Lung (tissue), 12 donors: ENCODE data around the gene MRS2. TPM values are rescaled to one million over a fixed set of nuclear protein-coding genes. Genes with fewer than 3 reads are reported as not detected.

Source experiments
- ATAC-seq: fragments of 200-7000 bp; cut with Tn5 transposase; one replicate; pipeline ENCODE4 v1.9.1; 2020; ENCODE audit warnings: moderate number of reproducible peaks; ENCODE audit not compliant: insufficient read depth, low FRiP score
- DNase-seq, 3 donors: peaks; one replicate each; pipeline ENCODE4 v3.0.0-alpha.2; 2013 to 2017
- H3K27ac ChIP-seq, 2 donors: one replicate each; pipeline ENCODE4 v1.5.1; 2013; ENCODE audit warnings: mild to moderate bottlenecking in 2 of 2, moderate library complexity in 2 of 2, control low read depth in 1 of 2, inconsistent platforms in 1 of 2, low read depth in 1 of 2, low read length in 1 of 2
- H3K27me3 ChIP-seq, 3 donors: one replicate each; pipeline ENCODE4 v1.5.1; 2013; ENCODE audit warnings: low read length in 2 of 3; ENCODE audit not compliant: control insufficient read depth in 3 of 3, insufficient read depth in 3 of 3
- H3K36me3 ChIP-seq, 4 donors: one replicate each; pipeline ENCODE4 v1.5.1; 2013; ENCODE audit warnings: low read length in 4 of 4, mild to moderate bottlenecking in 1 of 4, moderate library complexity in 1 of 4; ENCODE audit not compliant: control insufficient read depth in 4 of 4, insufficient read depth in 4 of 4
- H3K4me1 ChIP-seq, 5 donors: one replicate each; pipeline ENCODE4 v1.5.1; 2013; ENCODE audit warnings: low read length in 5 of 5, mild to moderate bottlenecking in 2 of 5, moderate library complexity in 1 of 5; ENCODE audit not compliant: control insufficient read depth in 5 of 5, insufficient read depth in 5 of 5
- H3K4me3 ChIP-seq: one replicate; pipeline ENCODE4 v1.5.1; 2013; ENCODE audit warnings: mild to moderate bottlenecking, control low read depth, moderate library complexity
- H3K9ac ChIP-seq, 2 donors: one replicate each; pipeline ENCODE4 v1.5.1; 2013; ENCODE audit warnings: low read length in 2 of 2, control low read depth in 1 of 2; ENCODE audit not compliant: insufficient read depth in 1 of 2
- H3K9me3 ChIP-seq, 4 donors: one replicate each; pipeline ENCODE4 v1.5.1; 2013; ENCODE audit warnings: low read length in 3 of 4, mild to moderate bottlenecking in 1 of 4, moderate library complexity in 1 of 4; ENCODE audit not compliant: control insufficient read depth in 4 of 4, insufficient read depth in 3 of 4
- CTCF ChIP-seq: IDR thresholded peaks from 2 replicates; pipeline ENCODE4 v1.5.1; 2012; ENCODE audit warnings: mild to moderate bottlenecking; ENCODE audit errors: control extremely low read depth, extremely low read depth
- WGBS, 2 donors: extraction: QIAGEN DNeasy Blood & Tissue Kit; methylation state at CpG; one replicate each; pipeline ENCODE4 v1.1.7; 2013; 5-methylcytosine and 5-hydroxymethylcytosine counted together
- polyA plus RNA-seq, 2 donors: library from polyadenylated mRNA; stranded (reverse); fragments of 200-250 nt; gene quantifications; one replicate each; pipeline ENCODE4 v1.2.1, GENCODE V29; 2013
- total RNA-seq, 2 donors: library from RNA; depleted of rRNA in 1 of 2; stranded (reverse); fragments of >200 nt in 1 of 2; gene quantifications; one replicate each; pipeline ENCODE4 v1.2.1, GENCODE V29; 2014 to 2021
- donor health status: control.
- donor health status: control.
- donor health status: Bipolar disorder and iron deficiency.
- donor health status: healthy.
- donor health status: DM: yes; HTN: yes; CAD: no.

Gene MRS2
- total and polyA plus RNA-seq, 4 donors, result 13.6 to 26.4 (median 17.8) TPM

DNA sequence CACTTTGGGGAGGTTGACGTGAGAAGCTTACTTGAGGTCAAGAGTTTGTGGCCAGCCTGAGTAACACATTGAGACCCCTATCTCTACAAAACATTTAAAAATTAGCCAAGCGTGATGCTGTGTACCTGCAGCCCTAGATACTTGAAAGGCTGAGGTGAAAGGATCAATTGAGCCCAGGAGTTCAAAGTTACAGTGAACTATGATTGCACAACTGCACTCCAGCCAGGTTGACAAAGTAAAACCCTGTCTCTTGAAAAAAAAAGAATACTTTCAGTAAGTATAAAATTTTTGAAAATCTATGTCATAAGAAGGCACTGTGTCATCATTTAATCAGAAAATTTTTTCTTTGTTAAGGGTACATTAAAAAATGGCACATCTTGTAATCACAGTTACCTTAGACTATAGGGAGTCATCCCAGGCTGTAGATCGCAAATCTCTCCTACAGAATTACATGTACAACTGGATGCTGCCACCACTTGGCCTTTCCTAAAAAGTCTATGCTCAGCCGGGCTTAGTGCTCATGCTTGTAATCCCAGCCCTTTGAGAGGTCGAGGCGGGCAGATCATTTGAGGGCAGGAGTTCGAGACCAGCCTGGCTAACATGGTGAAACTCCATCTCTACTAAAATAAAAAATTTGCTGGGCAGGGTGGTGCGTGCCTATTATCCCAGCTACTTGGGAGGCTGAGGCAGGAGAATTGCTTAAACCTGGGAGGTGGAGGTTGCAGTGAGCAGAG lies 17.0 kb upstream of the MRS2 start:
- Histone ChIP-seq H3K36me3 (no peaks in the 10 kb centered on the region), H3K4me3 (no peak overlapping the region), H3K9me3 (no peaks in the 10 kb centered on the region), H3K4me1 (no peaks in the 10 kb centered on the region), H3K9ac (no peak overlapping the region), H3K27me3 (no peaks in the 10 kb centered on the region), H3K27ac (no peak overlapping the region)
- no peak for ATAC-seq
- 70 to 82% methylated on average over 8 of the region's 8 CpGs for WGBS, 2 donors
- peak in 1 of 3 donors; percentile 5 for DNase-seq
- no peak for TF ChIP-seq CTCF

GRCh38 chr6:24387818-24388217 lies 14.9 kb upstream of the MRS2 start:
- Histone ChIP-seq H3K27ac (no peak overlapping the region), H3K9me3 (no peaks in the 10 kb centered on the region), H3K4me1 (no peaks in the 10 kb centered on the region), H3K9ac (no peak overlapping the region), H3K27me3 (no peaks in the 10 kb centered on the region), H3K36me3 (no peaks in the 10 kb centered on the region), H3K4me3 (no peak overlapping the region)
- TF ChIP-seq CTCF, result no peak
- WGBS, 2 donors, result 89 to 92% methylated on average over 1 of the region's 1 CpG
- DNase-seq, result no peak
- no peak for ATAC-seq

GRCh38 chr6:24391208-24391607 lies 11.5 kb upstream of the MRS2 start:
- H3K27me3 ChIP-seq, result no peaks in the 10 kb centered on the region
- no peak overlapping the region for H3K27ac ChIP-seq
- H3K9me3 ChIP-seq, result no peaks in the 10 kb centered on the region
- no peak for TF ChIP-seq CTCF
- ATAC-seq, result no peak
- H3K4me3 ChIP-seq, result no peak overlapping the region
- WGBS, 2 donors, result 68 to 78% methylated on average over 2 of the region's 2 CpGs
- no peaks in the 10 kb centered on the region for H3K36me3 ChIP-seq
- H3K4me1 ChIP-seq, result no peaks in the 10 kb centered on the region
- H3K9ac ChIP-seq, result no peak overlapping the region
- DNase-seq, result no peak
